MCF 10A (cell line): Measurements from ENCODE around the gene UQCRH. TPM values are rescaled to one million over a fixed set of nuclear protein-coding genes. Genes with fewer than 3 reads are reported as not detected.
"Not testable (repeated sequence)": the region's sequence is repeated elsewhere in the genome, so short reads cannot be mapped to it uniquely, and the experiment has no call there.

Source experiments
- BruUV-seq: library from RNA; stranded (reverse); fragments of 400-500 nt; replicated peaks from 2 replicates; lab custom pipeline; 2021; lab: Mats Ljungman, UMichigan
- CTCF ChIA-PET: fragments of 300-600 bp; sonication (Branson Sonifier 250); formaldehyde crosslinking; extraction: SDS; loops from one replicate; lab custom pipeline; 2021; ENCODE audit warnings: antibody characterized with exemption, inconsistent platforms; lab: Yijun Ruan, JAX
- POLR2A ChIA-PET: fragments of 300-600, 350-650 bp; sonication (Branson Sonifier 250); formaldehyde crosslinking; extraction: SDS; loops from one replicate; lab custom pipeline; 2020; ENCODE audit warnings: antibody characterized with exemption, inconsistent platforms; lab: Yijun Ruan, JAX
- DNase-seq: peaks from one replicate; pipeline ENCODE4 v3.0.0-alpha.2; 2018; ENCODE audit not compliant: unreplicated experiment
- H3K27ac Mint-ChIP-seq: one replicate; pipeline ENCODE4 v1.8.0; 2022; ENCODE audit warnings: mild to moderate bottlenecking, low read depth, mixed read lengths; ENCODE audit not compliant: unreplicated experiment
- H3K27me3 Mint-ChIP-seq: one replicate; pipeline ENCODE4 v1.8.0; 2022; ENCODE audit warnings: mixed read lengths; ENCODE audit not compliant: insufficient read depth, unreplicated experiment
- H3K36me3 Mint-ChIP-seq: one replicate; pipeline ENCODE4 v1.8.0; 2022; ENCODE audit warnings: mild to moderate bottlenecking, moderate library complexity, mixed read lengths; ENCODE audit not compliant: insufficient read depth, unreplicated experiment
- H3K4me1 Mint-ChIP-seq: one replicate; pipeline ENCODE4 v1.8.0; 2022; ENCODE audit warnings: mixed read lengths; ENCODE audit not compliant: insufficient read depth, unreplicated experiment
- H3K4me3 Mint-ChIP-seq: one replicate; pipeline ENCODE4 v1.8.0; 2022; ENCODE audit warnings: mild to moderate bottlenecking, moderate library complexity, mixed read lengths; ENCODE audit not compliant: unreplicated experiment
- H3K9me3 Mint-ChIP-seq: one replicate; pipeline ENCODE4 v1.8.0; 2022; ENCODE audit warnings: mixed read lengths; ENCODE audit not compliant: unreplicated experiment
- intact Hi-C: fragments of 100-400 bp; cut with micrococcal nuclease; formaldehyde crosslinking; loops from 2 replicates; pipeline ENCODE4 v1.14.1; 2022
- total RNA-seq: library from RNA; stranded (reverse); gene quantifications from 2 replicates; pipeline ENCODE4 v1.2.3, GENCODE V29; 2022
- TF ChIP-seq, protein P1 (sequence below): fragments of 200-600 bp; IDR thresholded peaks from one replicate; pipeline ENCODE4 v1.8.0; 2022; ENCODE audit warnings: antibody characterized with exemption, mild to moderate bottlenecking; ENCODE audit not compliant: unreplicated experiment

The UQCRH gene
- total RNA-seq, 1 experiment from 2014 or later: 299 TPM

DNA sequence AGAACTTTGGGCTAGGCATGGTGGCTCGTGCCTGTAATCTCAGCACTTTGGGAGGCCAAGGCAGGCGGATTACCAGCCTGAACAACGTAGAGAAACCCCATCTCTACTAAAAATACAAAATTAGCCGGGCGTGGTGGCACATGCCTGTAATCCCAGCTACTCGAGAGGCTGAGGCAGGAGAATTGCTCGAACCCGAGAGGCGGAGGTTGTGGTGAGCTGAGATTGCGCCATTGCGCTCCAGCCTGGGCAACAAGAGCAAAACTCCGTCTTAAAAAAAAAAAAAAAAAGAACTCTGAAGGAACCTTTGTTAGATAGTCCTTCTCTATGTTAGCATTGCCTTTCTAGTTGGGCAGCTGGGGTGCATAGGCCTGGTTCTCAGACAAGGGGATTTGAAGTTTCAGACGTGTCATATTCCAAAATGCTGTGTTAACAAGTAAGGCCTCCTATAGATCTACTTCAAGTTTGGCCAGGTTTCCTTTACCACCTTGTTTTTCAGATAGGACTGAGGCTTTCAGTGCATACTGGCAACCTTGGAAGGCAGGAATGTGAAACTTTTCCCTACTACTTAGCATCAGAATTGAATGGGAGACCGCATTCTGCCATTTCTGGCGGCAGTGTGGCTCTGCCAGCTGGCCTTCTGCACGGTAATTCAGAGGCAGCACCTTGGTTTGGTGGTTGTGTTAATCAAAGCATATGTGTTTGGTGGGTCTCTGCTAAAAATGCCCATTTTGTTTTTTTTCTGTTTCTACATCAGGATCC, 6.1 kb downstream of the UQCRH start:
- H3K36me3 Mint-ChIP-seq: peaks cover 82% of the 10 kb centered on the region
- no peaks in the 10 kb centered on the region for H3K9me3 Mint-ChIP-seq
- no peak overlapping the region for H3K4me3 Mint-ChIP-seq
- intact Hi-C loops: no loop called here
- CTCF ChIA-PET: interaction anchor here (0.7 to 2.7 kb wide), 3 partner anchors 33 to 38 kb away, joined by 3 to 13 read pairs (median 5); no protein-coding TSS in a partner anchor
- TF ChIP-seq, protein P1, sequence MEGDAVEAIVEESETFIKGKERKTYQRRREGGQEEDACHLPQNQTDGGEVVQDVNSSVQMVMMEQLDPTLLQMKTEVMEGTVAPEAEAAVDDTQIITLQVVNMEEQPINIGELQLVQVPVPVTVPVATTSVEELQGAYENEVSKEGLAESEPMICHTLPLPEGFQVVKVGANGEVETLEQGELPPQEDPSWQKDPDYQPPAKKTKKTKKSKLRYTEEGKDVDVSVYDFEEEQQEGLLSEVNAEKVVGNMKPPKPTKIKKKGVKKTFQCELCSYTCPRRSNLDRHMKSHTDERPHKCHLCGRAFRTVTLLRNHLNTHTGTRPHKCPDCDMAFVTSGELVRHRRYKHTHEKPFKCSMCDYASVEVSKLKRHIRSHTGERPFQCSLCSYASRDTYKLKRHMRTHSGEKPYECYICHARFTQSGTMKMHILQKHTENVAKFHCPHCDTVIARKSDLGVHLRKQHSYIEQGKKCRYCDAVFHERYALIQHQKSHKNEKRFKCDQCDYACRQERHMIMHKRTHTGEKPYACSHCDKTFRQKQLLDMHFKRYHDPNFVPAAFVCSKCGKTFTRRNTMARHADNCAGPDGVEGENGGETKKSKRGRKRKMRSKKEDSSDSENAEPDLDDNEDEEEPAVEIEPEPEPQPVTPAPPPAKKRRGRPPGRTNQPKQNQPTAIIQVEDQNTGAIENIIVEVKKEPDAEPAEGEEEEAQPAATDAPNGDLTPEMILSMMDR: no peak
- H3K27ac Mint-ChIP-seq: no peak overlapping the region
- no peak for DNase-seq
- POLR2A ChIA-PET: interaction anchor here (0.6 to 0.9 kb wide), 3 partner anchors 8 to 458 kb away, joined by 3 to 4 read pairs (median 3); no protein-coding TSS in a partner anchor
- H3K27me3 Mint-ChIP-seq: no peaks in the 10 kb centered on the region
- peaks cover 21% of the 10 kb centered on the region for H3K4me1 Mint-ChIP-seq
- BruUV-seq: no TSS peak

DNA sequence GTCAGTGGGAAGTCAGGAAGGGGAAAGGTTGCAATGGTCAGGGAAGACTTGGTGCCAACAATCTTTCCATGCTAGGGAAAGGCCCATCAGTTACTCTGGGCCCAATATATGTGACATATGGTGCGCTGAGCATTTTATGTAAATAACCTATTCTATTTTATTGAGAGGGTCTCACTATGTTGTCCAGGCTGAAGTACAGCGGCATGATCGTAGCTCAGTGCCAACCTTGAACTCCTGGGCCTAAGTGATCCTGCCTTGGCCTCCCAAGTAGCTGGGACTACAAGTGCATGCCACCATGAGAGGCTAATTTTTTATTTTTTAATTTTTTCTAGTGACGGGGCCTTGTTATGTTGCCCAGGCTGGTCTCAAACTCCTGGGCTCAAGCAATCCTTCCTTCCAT, 6.8 kb downstream of the UQCRH start:
- no TSS peak for BruUV-seq

DNA sequence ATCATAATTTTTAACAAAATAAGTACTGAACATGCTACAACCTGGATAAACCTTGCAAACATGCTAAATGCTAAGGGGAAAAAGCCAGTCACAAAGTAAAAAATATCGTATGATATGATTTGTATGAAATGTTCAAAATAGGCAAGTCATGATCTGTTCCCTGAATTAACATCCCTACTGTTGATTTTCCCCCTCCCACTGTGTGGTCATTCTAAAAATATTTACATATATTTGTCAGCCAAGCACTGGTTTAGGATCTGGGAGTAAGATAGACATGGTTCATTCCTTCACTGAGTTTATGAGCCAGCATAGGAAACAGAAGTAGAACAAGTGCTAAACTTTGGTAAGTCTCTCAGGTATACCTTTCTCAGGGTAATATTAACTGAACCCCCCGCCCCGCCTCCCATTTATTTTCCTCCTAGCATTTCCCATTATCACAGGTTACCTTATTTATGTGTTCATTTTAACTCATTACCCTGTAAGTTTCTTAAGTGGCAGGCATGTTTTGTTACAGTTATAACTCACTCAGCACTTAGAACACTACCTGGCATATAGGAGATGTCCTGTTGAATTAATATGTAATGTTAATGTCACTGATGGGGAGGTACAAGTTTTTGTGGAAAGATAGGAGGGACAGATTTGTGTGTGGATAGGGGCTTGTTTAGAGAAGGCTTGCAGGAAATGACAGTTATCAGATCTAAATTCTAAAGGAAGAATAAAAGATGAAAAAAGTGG, 12.3 kb downstream of the UQCRH start:
- Mint-ChIP-seq H3K9me3 (no peaks in the 10 kb centered on the region), H3K27ac (no peak overlapping the region), H3K4me3 (no peak overlapping the region), H3K36me3 (peaks cover 68% of the 10 kb centered on the region), H3K27me3 (no peaks in the 10 kb centered on the region), H3K4me1 (peaks cover 5% of the 10 kb centered on the region)
- intact Hi-C loops: no loop called here
- no TSS peak for BruUV-seq
- no peak for DNase-seq
- ChIA-PET POLR2A (interaction anchor here (0.6 to 1.8 kb wide), 4 partner anchors 13 to 713 kb away, joined by 3 to 6 read pairs (median 4); partner anchors contain the start of genes LRRC41, NSUN4 and UQCRH), CTCF (no interaction called here)
- TF ChIP-seq, protein P1: no peak

More for the DNA sequence above, 6.8 kb downstream of the UQCRH start:
- peaks cover 24% of the 10 kb centered on the region for H3K4me1 Mint-ChIP-seq
- ChIA-PET CTCF (interaction anchor here (0.7 kb wide), 1 partner anchor 37 kb away, joined by 3 read pairs; no protein-coding TSS in a partner anchor), POLR2A (interaction anchor here (0.6 to 0.9 kb wide), 3 partner anchors 9 to 459 kb away, joined by 3 to 4 read pairs (median 3); no protein-coding TSS in a partner anchor)
- H3K27ac Mint-ChIP-seq: no peak overlapping the region
- TF ChIP-seq, protein P1: no peak
- DNase-seq: no peak
- no peak overlapping the region for H3K4me3 Mint-ChIP-seq
- intact Hi-C loops: no loop called here
- peaks cover 90% of the 10 kb centered on the region for H3K36me3 Mint-ChIP-seq
- H3K27me3 Mint-ChIP-seq: no peaks in the 10 kb centered on the region
- H3K9me3 Mint-ChIP-seq: no peaks in the 10 kb centered on the region

DNA sequence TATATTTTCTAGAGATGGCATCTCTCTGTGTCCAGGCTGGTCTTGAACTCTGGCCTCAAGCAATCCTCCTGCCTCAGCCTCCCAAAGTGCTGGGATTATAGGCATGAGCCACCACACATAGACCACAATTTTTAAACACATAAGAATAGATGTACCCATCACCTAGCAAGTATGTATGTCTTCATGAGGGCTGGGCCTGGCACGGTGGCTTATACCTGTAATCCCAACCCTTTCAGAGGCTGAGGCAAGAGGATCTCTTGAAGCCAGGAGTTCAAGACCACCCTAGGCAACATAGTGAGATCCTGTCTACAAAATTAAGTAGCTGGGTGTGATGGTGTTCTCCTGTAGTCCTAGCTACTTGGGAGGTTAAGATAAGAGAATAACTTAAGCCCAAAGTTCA, 13.8 kb downstream of the UQCRH start:
- TF ChIP-seq, protein P1: no peak
- ChIA-PET CTCF (no interaction called here), POLR2A (interaction anchor here (1.0 to 1.8 kb wide), 4 partner anchors 9 to 23 kb away, joined by 3 to 7 read pairs (median 5); partner anchors contain the start of genes LRRC41, NSUN4 and UQCRH)
- no peaks in the 10 kb centered on the region for H3K27me3 Mint-ChIP-seq
- intact Hi-C loops: no loop called here
- BruUV-seq: no TSS peak
- no peak for DNase-seq
- no peak overlapping the region for H3K27ac Mint-ChIP-seq
- no peak overlapping the region for H3K4me3 Mint-ChIP-seq
- peaks cover 5% of the 10 kb centered on the region for H3K4me1 Mint-ChIP-seq
- H3K36me3 Mint-ChIP-seq: peaks cover 53% of the 10 kb centered on the region
- no peaks in the 10 kb centered on the region for H3K9me3 Mint-ChIP-seq

DNA sequence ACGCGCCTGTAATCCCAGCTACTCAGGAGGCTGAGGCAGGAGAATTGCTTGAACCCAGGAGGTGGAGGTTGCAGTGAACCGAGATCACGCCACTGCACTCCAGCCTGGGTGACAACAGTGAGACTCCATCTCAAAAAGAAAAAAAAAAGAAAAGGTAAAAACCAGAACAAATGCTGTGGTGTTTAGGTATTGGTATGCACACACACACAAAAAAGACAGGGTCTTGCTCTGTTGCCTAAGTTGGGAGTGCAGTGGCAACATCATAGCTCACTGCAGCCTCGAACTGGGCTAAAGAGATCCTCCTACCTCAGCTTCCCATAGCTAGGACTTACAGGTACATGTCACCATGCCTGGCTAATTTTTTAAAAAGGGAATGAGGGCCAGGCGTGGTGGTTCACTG, 15.8 kb downstream of the UQCRH start:
- H3K9me3 Mint-ChIP-seq, H3K27me3 Mint-ChIP-seq, DNase-seq, BruUV-seq, H3K4me1 Mint-ChIP-seq, H3K27ac Mint-ChIP-seq, H3K4me3 Mint-ChIP-seq, intact Hi-C loops: not testable (repeated sequence)
- ChIA-PET POLR2A (interaction anchor here (1.2 kb wide), 1 partner anchor 26 kb away, joined by 3 read pairs; no protein-coding TSS in a partner anchor), CTCF (interaction anchor here (0.7 kb wide), 1 partner anchor 145 kb away, joined by 3 read pairs; no protein-coding TSS in a partner anchor)
- H3K36me3 Mint-ChIP-seq: peaks cover 33% of the 10 kb centered on the region
